ENCODE results near the gene ERV3-1. TPM values are rescaled to one million over a fixed set of nuclear protein-coding genes. Genes with fewer than 3 reads are reported as not detected.
A peak's percentile ranks its signal among the peaks of the same experiment; 100 is the strongest.
"Not testable (repeated sequence)": the region's sequence is repeated elsewhere in the genome, so short reads cannot be mapped to it uniquely, and the experiment has no call there.

The ERV3-1 gene
- polyA plus RNA-seq, 1 donor = 70.3 TPM

DNA sequence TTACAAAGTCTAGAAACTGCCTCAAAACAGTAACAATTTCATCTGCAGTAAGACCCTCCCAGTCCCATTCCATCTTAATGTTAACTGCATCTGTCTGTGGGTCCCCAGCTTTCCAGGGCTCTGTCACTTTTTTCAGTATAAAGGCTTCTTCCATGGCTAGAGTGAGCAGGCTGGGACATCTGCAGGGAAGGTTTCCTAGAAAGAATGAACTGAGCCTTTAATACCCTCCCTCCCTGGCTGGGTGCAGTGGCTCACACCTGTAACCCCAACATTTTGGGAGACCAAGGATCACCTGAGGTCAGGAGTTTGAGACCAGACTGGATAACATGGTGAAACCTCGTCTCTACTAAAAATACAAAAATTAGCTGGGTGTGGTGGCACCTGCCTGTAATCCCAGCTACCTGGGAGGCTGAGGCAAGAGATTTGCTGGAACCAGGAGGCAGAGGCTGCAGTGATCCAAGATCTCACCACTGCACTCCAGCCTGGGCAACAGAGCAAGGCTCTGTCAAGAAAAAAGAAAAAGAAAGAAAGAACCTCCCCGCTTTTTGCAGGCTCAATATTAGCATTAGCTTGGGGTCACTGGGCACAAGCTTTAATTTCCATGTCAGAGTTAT lies 3.4 kb downstream of the ERV3-1 start:
- DNase-seq = no peak

DNA sequence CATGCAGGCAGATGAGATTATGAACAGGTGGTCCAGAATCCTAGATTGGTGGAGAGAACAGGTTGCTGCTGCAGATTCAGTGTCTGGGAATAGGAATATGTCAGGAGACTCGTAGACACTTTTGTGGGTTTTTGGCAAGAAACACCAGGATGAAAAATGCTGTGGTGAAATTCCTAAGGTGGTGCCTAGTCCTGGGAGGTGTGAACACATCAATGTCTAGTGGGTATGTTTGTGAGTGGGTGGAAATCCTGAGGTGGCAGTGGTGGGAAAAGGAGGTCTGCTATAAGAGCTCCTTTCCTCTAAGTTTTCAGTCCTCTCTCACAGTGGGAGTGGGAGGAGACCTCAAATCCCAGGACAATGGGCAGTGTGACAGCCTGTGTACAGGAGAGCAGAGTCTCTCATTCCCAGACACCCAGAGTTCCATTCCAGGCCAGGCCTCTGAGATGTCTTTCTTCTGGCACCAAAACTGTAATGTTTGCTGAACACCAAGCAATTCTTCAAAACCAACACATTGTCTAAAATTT lies 5.1 kb downstream of the ERV3-1 start:
- DNase-seq = no peak

DNA sequence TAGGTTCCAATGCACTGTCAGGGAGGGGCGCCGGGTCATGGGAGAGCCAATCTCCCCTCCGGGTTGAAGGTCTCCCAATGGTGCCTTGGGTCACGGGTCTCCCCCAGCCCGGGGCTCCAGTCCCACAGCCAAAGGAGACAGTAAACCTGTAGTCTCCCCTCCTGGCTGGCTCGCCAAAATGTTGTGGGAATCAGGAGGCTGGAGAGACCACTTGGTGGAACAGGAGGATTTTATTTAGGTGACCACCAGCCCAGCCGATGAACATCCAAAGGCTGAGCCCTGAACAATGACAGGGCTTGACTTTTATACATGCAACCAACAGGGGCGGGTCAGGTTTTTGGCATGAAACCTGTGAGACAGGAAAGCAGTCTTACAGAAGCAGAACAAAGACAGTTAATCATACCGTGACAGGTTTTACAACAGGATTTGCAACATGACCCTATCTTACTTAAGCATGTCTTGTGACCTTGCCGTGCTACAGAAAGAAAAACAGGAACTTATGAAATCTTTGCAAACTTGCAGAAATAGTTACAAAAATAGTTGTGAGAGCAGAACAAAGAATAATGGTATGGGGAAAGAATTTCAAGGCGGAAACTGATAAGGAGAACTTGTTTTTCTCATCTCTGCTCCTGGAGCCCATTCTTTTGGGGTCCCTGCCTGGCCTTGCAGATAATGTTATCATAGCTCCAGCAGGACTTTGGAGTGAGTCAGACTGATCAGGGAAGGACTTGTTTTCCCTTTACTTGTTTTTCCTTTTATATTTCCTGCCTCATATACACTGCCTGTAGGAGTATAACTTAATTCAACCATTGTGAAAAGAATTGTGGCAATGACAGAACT lies 7.1 kb downstream of the ERV3-1 start:
- DNase-seq = no peak

DNA sequence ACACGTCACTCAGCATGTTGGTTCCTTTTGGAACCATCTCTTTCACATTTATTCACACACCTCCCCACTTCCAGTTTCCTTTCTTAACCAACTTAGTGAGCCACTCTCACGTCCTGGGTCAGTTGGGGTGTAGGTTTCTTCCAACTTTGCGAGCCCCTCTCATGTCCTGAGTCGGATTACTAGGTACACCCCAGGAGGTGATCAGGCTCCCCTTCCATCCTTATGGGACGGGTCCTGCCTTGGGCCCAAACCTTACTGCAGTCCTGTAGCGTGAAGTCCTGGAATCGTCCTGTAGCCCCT lies 7.7 kb downstream of the ERV3-1 start:
- DNase-seq = no peak

DNA sequence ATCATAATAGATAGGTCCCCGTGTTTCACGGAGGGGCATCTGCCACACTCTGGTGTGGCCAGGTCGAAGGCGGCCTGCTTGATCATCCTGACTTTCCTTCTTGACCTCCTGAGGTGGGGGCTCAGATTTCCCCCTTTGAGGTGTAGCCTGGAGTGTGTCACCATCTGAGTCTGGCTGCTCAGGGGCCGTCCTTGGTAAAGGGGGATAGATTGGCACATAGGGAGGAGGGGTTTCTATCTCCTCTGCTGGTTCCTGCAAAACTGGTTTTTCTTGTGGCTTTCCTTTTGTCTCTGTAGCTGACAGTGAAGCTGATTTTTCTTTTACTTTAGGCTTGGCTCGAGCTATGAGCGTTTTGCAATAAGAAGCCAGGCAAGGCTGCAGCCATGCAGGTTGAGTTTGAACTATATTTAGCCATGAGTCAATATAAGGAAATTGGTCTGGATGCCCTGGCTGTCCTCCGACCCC lies 8.5 kb downstream of the ERV3-1 start:
- no peak for DNase-seq

DNA sequence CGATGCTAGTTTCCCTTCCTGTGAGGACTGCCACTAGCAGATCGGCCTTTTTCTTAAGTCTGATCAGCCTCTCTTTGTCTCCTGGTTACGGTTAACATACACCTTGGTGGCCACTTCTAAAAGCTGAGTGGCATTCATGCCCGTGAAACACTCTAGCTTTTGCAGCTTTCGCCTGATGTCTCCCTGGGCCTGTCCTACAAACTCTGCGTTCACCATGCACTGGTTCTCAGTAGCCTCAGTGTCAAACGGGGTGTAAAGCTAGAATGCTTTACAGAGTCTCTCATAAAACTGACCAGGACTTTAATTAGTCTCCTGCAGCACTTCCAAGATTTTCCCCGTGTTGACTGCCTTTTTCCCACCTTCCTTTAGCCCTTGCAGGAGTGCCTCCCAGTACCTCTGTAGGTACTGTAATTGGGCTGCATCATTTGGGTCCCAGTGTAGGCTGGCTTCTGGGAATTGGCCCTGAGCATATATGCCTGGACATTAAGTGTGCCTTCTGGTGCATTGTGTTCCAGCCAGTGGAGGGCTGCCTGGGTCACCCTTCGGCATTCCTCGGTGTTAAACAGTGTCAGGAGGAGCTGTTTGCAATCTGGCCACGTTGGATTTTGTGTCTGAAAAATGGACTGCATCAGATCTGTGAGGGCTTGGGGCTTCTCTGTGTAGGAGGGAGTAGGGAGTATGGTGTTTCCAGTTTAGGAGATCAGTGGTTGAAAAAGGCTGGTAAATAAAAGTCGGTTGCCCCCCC lies 9.2 kb downstream of the ERV3-1 start:
- no peak for DNase-seq

DNA sequence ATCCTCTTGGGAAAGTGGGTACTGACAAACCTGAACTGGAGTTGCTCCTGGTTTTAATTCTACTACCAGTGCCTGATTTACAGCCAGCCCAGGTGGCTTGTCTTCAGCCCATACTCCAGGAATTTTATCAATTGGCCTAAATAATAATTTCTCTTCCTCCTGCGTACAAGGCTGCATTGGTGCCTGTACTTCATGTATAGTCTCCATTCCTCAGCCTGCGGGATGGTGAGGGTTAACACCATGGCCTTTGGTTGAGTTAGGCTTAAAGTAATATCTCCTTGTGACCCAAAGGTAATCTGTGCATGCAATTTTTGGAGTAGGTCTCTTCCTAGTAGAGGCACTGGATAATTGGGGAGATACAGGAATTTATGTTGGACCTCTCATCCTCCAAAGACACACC lies 10.2 kb downstream of the ERV3-1 start:
- DNase-seq = no peak

DNA sequence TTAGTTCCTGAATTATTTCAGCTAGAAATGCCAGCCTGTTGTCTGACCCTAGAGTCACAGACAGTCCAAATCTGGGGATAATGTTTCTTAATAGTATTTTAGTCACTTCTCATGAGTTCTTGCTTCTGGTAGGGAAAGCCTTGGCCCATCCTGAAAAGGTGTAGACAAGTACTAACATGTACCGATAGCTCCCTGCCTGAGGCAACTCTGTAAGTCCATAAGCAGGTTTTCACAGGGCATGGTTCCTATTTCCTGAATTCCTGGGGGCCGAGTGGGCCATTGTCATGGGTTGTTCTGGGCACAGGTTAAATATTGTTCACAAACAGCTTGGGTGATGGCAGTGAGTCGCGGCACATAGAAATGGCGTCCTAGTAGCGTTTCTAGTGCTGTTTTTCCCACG lies 12.6 kb downstream of the ERV3-1 start:
- no peak for DNase-seq

DNA sequence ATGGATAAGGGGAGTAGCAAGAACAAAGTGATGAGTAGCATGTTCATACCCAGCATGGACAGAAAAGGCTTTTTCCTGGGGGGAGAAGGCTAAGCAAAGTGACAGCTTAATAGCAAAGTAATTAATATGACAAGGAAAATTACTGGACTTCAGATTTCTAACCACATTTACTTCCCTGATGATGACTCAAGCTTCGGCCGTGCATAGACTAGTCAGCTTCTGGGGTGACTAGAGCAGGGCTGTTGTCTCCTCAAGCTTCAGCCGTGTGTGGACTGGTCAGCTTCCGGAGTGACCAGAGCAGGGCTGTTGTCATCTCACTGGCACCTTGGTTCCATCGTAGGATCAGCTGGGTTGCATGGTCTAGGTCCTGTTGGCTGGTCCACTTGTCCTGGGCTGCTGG lies 13.5 kb downstream of the ERV3-1 start:
- DNase-seq = no peak

DNA sequence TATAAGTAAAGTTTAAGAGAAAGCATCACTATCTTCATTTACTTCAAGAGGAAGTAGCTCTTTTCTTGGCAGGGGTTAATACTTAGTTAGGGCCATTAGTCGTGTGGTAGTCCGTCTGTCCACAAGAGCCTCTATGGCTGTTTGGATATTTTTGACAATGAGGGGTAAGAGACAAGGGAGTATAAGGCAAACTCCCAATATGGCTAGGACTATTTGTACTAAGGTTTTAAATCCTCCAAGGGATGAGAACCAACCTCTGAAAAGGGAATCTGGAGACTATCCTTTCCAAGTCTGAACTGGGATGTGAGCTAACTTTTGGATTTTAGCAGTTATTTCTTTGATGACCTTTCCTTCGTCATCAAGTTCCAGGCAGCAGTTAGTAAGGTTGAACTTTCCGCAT lies 15.6 kb downstream of the ERV3-1 start, which contains the start of gene ZNF117:
Gene ZNF117 (minus strand): TSS at position 101 of the 400 bp plus-strand sequence.
- no peak for DNase-seq

DNA sequence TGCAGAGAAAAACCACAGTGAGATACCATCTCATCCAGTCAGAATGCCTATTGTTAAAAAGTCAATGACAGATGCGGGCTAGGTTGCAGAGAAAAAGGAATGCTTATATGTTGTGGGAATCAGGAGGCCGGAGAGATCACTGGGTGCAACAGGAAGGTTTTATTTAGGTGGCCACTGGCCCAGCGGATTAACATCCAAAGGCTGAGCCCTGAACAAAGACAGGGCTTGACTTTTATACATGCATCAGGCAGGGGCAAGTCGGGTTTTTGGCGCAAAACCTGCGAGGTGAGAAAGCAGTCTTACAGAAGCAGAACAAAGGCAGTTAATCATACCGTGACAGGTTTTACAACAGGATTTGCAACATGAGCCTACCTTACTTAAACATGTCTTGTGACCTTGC lies 16.3 kb downstream of the ERV3-1 start:
- no peak for DNase-seq

DNA sequence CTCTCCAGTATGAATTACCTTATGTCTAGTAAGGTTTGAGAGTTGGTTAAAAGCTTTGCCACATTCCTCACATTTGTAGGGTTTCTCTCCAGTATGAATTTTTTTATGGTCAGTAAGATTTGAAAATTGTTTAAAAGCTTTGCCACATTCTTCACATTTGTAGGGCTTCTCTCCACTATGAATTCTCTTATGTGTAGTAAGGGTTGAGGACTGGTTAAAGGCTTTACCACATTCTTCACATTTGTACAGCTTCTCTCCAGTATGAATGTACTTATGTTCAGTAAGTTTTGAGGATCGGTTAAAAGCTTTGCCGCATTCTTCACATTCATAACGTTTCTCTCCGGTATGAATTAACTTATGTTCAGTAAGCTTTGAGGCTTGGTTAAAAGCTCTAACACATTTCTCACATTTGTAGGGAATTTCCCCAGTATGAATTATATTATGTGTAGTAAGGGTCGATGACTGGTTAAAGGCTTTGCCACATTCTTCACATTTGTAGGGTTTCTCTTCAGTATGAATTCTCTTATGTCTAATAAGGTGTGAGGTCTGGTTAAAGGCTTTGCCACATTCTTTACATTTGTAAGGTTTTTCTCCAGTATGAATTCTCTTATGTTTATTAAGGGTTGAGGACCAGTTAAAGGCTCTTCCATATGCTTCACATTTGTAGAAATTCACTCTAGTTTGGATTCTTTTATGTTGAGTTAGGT lies 27.8 kb downstream of the ERV3-1 start:
- DNase-seq = no peak

DNA sequence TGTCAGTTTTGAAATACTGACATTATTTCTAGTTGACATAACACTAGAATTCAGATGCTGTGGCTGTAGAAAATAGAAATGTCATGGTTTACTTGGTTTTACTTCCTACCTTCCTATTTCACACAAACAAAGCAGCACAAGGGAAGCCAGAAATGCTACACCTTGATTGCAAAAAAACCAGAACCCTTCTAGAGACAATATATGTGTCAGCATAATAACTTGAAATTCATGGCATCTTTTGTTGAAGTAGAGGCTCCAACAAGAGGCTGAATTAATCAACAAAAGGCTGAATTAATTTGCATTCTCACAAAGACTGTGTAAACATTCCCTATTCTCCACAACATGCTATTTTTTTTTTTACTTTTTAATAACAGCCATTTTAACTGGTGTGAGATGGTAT lies 40.9 kb downstream of the ERV3-1 start:
- DNase-seq = no peak

DNA sequence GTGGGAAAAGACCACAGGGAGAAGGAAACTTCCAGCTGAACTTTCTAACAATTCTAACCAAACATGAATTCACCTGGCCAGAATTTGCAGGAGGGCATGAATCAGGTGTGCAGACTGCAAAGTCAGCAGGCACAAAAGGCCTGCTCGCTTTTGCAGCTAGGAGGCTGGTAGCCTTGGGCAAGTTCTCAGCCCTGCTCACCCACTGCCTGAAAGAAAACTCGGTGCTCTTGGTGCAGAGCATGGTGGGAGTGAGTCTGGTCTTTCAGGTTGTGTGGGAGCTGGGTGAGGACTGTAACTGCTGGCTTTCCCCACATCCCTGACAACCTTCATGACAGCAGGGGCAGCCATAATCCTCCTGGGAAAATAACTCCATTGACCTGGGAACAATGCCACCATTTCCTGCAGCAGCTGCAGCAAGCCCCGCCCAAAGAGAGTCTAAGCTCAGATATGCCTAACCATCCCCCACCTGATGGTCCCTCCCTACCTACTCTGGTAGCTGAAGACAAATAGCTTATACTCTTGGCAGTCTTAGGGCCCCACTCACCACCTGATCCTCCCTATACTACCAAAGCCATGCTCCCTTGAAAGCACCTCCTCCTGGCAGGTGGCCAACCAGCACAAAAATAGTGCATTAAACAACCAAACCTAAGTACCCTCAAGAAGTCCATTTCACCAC lies 47.3 kb downstream of the ERV3-1 start:
- DNase-seq = no peak

DNA sequence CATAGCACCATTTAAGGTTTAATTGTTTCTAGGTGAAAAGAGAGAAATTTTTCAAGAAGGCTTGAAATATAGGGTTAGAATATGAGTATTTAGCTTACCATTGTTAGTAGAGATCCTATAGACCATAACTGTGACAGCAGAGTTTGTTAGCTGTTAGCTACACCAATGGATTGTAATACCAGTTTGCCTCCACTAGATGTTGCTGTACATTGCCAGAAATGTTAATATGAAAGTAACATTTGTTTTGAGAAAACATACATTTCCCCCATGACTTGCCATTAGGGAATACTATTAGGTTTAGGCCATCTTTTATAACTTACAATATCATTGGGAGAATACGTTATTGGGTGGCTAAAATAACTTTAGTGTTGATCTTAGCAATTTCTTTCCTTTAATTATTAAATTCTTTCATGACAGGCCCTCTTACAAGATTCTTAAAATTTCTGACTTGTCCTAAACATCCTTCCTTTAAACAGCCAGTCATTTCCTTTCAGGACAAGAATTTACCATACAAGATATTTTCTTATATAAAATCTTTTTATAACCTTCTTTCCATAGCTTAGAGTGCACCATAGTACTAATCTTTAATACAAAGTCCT lies 55.1 kb downstream of the ERV3-1 start:
- peak; percentile 52 for DNase-seq

DNA sequence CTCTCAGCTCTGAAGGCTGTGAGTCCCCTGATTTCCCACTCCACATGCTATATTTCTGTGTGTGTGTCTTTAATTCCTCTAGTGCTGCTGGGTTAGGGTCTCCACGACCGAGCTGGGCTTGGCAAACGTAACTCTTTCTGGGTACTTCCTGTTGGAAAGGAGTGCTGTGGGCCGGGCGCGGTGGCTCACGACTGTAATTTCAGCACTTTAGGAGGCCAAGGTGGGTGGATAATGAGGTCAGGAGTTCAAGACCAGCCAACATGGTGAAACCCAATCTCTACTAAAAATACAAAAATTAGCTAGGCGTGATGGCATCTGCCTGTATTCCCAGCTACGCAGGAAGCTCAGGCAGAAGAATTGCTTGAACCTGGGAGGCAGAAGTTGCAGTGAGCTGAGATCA lies 55.8 kb downstream of the ERV3-1 start:
- not testable (repeated sequence) for DNase-seq

DNA sequence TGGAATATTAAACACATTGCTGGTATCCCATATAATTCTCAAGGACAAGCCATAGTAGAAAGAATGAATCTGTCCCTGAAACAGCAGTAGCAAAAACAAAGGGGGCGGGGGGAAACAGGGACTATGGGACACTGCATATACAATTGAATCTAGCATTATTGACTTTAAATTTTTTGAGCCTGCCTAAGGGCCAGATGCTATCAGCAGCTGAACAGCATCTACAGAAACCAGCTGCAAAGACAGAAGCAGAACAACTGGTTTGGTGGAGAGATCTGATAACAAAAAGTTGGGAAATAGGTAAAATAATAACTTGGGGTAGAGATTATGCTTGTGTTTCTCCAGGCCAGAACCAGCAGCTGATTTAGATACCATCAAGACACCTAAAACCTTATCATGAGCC lies 57.7 kb downstream of the ERV3-1 start:
- DNase-seq = not testable (repeated sequence)

DNA sequence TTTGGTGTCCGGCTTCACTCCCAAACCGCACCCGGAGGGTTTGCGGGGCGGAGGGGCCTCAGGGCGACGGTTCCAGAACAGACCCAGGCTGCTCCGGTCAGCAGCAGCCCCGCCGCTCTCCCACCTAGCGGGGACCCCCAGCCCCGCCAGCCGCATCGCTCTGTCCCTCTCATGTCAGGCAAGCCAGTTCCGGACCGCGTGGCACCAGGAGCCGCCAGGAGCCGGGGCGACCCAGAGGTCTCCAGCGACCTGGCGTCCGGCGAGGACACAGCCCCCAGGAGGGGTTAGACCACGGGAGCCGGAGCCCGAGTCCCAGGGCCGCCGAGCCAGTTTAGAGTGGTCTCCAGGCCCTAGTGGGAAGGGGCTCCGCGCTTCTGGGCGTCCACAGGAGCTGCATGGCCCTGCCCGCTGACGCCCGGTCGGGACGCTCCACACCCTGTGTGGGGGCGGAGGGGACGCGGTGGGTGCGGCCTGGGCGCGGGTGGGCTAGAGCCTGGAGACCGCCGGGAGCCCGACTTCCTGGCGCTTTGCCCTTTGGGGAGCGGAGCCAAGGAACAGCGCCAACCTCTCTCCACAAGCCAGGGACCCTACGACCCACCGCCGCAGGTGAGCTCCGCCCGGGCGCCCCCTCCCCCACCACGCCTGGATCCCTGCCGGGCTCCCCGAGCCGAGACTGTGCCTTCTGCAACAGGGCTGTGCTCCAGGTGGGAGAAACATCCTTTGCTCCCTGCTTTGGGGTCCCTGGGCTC lies 59.1 kb downstream of the ERV3-1 start:
- DNase-seq = peak; percentile 15

DNA sequence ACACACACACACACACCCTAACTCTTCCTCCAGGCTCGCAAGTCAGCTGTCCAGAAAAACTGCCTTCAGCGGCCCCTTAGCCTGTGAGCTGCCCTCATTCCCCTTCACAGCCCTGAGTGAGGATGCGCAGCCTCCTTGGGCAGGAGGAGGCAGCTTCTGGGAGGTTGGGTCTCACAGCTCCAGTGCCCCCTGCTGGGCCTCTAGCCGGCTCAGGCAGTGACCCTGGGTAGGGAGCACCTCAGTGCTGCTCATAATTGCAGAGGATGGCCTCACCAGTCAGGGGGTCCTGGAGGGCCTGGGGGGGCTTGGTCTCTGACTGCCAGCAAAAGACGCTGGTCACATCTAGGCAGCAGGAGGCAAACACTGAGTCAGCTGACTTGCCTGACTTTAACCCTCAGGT lies 59.7 kb downstream of the ERV3-1 start:
- no peak for DNase-seq

DNA sequence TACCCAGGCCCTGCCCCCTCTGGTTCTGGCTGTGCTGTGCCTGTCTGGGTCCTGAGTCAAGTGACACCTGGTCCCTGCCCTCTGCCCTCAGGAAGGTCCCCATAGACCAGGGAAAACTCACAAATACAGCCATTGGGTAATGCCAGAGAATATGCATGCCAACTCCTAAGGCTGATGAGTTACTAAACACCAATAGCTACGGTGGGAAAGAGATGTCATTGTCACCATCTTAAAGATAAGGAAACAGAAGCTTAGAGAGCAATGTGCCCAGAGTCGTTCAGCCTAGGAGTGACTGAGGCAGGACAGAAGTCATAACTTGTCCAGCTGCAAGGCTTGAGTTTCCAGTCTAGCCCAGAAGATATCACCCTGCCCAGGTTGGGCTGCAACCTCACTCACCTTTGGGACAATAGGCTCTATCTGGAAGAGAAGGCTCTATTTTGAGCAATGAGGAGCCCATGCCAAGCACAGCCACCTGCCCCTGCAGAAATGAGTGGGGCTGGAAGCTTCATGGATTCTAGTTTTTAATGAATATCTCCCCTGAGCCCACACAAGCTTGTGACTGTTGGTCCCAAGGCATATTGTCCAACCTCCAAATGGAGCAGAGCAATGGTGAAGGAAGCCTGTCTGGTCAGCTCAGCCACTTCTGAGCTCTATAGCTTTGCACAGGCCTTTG lies 60.8 kb downstream of the ERV3-1 start:
- no peak for DNase-seq
